HCEC 1CT (cell line): Measurements from ENCODE around the gene LZTR1.

Experiments used
- DNase-seq: peaks from one replicate; pipeline ENCODE4 v3.0.0-alpha.2; 2017

LZTR1 gene

DNA sequence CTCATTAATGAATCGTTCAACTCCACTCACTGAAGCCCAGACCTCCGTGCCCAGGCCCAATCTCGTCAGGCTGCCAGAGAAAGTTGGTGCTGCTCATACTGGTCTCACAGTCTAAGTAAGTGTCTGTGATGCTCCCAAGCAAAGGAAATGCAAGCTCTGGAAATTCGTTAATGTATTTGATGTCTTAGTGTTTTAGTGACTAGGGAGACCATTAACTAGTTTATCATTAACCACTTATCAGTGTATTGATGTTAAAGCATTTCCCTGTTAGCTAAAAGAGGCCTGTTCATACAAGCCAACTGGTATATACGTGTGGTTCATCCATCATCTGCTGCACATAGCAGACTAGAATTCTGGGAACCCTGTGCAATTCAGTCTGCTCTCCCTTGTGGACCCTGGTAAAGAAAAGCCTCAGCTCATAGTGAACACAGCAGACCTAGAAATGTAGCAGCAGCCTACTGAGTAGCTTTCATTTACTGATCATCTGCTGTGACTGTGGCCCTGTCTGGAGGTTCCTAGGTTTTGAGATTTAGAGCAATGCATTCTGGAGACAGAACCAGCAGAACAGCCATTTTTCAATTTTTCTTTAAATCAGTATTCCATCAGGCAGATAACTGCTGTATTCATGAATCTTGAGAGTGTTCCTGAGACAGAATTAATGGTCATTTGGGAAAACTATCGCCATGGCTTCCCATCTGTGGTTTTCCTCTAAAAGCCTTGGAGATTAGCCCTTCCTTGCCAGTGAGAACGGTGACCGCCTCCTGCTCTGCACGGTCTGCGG is 30.8 kb upstream of the LZTR1 start:
- DNase-seq, result no peak

GRCh38 chr22:20951932-20952380 is 30.1 kb upstream of the LZTR1 start:
- no peak for DNase-seq

- no peak for DNase-seq
Measured at GRCh38 chr22:20952544-20953341, 29.4 kb upstream of the LZTR1 start.

- no peak for DNase-seq
Measured at GRCh38 chr22:20953342-20953608, 28.8 kb upstream of the LZTR1 start.

GRCh38 chr22:20953668-20954500 is 28.2 kb upstream of the LZTR1 start:
- no peak for DNase-seq

GRCh38 chr22:20955548-20955947 is 26.5 kb upstream of the LZTR1 start:
- no peak for DNase-seq

DNA sequence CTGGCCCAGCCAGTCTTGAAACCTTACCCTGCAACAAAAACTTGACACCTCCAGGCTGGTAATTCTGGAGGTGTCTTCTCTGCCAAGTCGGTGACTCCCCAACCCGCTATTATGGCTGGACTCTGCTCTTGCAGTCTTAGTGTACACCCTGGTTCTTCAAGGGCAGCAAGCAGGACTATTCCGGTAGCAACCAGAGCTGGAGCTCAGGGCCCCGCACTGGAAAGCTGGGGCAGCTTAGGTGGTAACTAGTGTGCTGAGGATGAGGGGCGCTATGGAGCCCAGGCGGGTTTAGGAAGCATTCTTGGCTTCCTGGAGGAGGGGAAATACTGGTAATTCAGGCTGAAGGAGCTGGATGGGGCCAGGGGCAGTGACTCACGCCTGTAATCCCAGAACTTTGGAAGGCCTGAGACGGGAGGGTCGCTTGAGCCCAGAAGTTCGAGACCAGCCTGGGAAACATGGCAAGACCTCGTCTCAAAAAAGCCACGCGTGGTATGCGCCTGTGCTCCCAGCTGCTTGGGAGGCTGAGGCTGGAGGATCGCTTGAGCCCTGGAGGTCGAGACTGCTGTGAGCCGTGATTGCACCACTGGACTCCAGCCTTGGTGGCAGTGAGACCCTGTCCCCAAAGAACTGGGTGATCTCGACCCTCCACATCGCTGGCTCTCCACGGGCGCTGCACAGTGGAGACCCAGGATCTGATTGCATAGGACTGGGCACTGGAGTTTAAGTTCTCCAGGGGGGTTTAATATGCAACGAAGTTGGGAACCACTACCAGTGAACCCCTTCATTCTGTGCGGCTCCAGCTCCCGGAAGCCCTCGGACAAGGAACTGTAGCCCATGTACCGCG is 25.6 kb upstream of the LZTR1 start:
- peak; percentile 17 for DNase-seq

- DNase-seq, result peak; percentile 9
Measured at GRCh38 chr22:20957102-20957682, 24.9 kb upstream of the LZTR1 start.

GRCh38 chr22:20957683-20958431 is 24.2 kb upstream of the LZTR1 start:
- DNase-seq, result no peak

- no peak for DNase-seq
Measured at GRCh38 chr22:20959578-20960461, 22.3 kb upstream of the LZTR1 start.

- no peak for DNase-seq
Measured at GRCh38 chr22:20960609-20961008, 21.5 kb upstream of the LZTR1 start.

- DNase-seq, result no peak
Measured at GRCh38 chr22:20962491-20962945, 19.6 kb upstream of the LZTR1 start.

DNA sequence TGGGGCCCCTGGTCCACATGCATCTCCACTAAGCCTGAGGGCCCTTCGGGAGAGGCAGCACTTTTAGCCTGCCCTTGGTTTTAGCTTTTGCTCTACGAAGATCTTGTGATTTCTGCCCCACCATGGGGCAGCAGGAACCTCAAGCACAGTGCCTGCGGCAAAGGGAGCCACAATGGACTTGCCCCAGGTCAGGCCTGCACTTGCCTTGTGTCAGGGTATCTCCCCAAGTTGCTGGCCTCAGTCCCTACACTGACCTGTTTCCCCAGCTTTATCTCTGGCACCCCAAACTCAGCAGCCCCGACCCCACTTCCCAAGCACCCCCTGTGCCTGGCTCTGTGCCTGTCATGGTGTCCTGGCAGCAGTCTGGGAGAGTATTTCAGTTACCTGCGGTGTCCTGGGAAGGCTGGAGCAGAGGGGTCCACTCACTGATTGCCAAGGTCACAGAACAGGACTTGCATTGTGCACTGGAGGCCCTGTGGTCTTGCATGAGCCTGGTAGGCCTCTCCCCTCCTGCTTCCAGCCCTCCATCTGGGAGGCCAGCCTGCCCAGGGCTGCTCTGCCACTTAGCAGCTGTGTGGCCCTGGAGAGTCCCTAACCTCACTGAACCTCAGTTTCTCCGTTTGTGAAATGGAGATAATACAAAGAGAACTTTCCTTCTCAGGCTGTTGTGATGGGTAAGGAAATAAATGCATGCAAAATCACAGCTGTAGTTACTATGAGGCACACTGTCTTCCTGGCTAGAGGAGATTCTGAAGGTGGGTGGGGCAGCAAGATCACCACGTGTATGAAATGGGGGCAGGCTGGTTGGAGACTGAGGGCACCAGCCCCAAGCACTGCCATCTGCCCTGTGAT is 18.7 kb upstream of the LZTR1 start:
- DNase-seq, result no peak

- DNase-seq, result no peak
Measured at GRCh38 chr22:20964090-20964798, 17.9 kb upstream of the LZTR1 start.

- DNase-seq, result no peak
Measured at GRCh38 chr22:20964799-20965103, 17.3 kb upstream of the LZTR1 start.

- no peak for DNase-seq
Measured at GRCh38 chr22:20965104-20965887, 16.8 kb upstream of the LZTR1 start.

DNA sequence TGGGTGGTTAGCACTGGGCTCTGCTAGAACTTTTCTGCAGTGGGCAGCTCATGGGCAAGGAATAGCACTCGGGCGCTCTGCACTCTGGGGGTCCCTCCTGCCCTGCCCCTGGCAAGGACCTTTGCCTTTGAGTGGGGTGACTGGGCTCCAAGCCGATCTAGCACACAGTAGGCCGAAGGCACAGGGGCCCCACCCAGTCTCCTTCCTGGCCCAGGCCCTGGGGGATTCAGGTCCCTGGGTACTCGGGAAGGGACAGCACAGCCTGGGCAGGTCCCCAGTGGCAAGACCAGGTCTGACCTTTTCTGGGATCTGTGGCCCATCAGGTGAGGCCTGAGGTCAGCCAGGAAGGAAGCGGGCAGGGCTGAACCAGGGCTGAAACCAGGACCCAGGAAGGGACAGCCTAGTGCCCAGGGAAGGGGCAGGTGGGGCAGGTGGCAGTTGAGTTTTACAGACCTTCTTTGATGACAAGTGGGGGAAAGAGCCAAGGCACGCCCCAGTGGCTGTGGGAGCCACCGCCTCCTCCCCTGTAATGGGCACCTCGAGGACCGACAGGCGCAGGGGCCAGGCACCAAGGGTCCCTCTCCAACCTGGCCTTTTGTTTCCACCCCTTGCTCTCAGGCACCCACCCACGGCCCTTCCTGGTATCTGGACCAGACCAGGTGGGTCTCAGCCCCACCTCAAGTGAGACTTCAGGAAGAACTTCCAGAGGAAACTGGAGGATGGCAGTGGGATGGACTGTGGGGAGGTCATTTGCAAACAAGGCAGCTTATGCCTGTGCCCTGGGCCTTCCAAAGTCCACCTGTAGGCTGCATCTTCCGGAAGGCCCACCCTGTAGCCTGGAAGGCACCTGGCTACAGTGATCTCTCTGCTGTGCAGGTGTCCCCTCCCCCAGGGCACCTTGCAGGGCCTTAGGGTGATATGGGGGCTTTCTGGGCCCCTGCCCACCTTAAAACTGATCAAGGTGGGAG is 15.9 kb upstream of the LZTR1 start:
- DNase-seq, result no peak
